CD4-positive, alpha-beta T cell treated with Interleukin-1 beta for 1 hour (primary cell): ENCODE data around the gene IL17D.
"Not testable (repeated sequence)": the region's sequence is repeated elsewhere in the genome, so short reads cannot be mapped to it uniquely, and the experiment has no call there.

Experiments
- DNase-seq, 2 donors: peaks; one replicate each; pipeline ENCODE4 v3.0.0-alpha.2; 2020 to 2022

Gene IL17D

GRCh38 chr13:20720499-20720898 lies 17.0 kb downstream of the IL17D start:
- DNase-seq = no peak

GRCh38 chr13:20721058-20721453 lies 17.6 kb downstream of the IL17D start:
- DNase-seq = no peak

- DNase-seq = no peak
Measured at GRCh38 chr13:20721454-20722357, 18.2 kb downstream of the IL17D start.

- no peak for DNase-seq
Measured at GRCh38 chr13:20727856-20728255, 24.4 kb downstream of the IL17D start.

DNA sequence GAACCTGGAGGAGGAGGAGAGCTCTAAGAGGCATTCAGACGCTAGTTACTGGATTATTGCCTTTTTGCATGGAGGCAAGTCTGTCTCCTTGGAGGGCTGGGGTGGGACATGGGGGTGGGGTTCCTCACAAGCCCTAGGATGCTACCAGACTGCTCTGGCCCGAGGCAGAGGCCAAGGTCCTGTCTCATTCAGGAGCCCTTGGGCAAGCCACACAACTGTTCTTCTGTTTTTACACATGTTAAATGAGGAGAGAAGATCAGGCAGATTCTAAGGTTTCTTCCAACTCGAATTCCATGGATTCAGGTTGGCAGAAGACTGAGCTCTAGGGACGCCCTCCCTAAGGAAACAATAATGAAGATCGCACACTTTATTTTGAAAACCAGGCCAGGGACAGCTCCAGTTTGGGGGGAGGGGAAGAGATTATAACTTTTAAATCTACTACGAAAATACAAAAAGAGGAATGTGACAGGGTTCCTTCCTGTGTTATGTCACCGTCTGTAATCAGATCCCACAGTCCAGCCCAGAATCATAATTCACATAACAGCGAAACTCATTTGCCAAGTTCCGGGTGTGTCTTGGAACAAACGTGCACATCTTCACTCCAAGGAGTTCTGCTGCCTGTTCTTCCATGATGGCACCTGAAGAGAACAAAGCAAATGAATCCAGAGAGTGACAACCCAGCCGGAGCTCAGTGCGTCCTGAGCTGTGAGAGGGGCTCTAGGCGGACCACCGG lies 25.2 kb downstream of the IL17D start:
- DNase-seq = no peak

- DNase-seq = no peak
Measured at GRCh38 chr13:20729633-20730585, 26.4 kb downstream of the IL17D start.

- no peak for DNase-seq
Measured at GRCh38 chr13:20738616-20739015, 35.1 kb downstream of the IL17D start.

DNA sequence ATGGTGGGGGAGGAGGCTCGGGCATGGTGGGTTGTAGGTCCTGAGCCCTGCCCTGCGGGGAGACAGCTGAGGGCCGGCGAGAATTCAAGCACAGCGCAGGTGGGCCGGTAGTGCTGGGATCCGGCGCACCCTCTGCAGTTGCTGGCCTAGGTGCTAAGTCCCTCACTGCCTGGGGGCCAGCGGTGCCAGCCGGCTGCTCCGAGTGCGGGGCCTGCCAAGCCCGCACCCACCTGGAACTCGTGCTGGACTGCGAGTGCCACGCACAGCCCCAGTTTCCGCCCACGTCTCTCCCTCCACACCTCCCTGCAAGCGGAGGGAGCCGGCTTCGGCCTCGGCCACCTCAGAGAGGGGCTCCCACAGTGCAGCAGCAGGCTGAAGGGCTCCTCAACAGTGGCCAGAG lies 36.5 kb downstream of the IL17D start:
- no peak for DNase-seq

DNA sequence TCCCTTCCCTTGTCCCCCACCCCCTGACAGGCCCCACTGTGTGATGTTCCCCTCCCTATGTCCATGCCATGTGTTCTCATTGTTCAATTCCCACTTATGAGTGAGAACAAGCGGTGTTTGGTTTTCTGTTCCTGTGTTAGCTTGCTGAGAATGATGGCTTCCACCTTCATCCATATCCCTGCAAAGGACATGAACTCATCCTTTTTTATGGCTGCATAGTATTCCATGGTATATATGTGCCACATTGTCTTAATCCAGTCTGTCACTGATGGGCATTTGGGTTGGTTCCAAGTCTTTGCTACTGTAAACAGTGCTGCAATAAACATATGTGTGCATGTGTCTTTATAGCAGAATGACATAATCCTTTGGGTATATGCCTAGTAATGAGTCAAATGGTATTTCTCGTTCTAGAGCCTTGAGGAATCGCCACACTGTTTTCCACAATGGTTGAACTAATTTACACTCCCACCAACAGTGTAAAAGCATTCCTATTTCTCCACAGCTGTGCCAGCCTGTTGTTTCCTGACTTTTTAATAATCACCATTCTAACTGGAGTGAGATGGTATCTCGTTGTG lies 40.4 kb downstream of the IL17D start:
- not testable (repeated sequence) for DNase-seq

GRCh38 chr13:20749377-20749776 lies 45.9 kb downstream of the IL17D start:
- DNase-seq = no peak

DNA sequence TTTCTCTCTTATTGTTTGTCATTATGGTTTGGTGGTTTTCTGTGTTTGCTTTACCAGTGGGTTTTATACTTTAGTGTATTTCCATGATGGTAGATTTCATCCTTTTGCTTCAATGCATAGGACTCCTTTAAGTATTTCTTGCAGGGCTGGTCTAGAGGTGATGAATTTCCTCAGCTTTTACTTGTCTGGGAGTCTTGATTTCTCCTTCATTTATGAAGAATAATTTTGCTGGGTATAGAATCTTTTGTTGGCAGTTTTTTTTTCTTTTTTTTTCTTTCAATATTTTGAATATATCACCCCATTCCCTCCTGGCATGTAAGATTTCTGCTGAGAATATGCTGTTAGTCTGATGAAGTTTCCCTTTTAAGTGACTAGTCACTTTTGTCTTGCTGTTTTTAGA lies 50.5 kb downstream of the IL17D start:
- DNase-seq = no peak

- no peak for DNase-seq
Measured at GRCh38 chr13:20760872-20761271, 57.4 kb downstream of the IL17D start.

DNA sequence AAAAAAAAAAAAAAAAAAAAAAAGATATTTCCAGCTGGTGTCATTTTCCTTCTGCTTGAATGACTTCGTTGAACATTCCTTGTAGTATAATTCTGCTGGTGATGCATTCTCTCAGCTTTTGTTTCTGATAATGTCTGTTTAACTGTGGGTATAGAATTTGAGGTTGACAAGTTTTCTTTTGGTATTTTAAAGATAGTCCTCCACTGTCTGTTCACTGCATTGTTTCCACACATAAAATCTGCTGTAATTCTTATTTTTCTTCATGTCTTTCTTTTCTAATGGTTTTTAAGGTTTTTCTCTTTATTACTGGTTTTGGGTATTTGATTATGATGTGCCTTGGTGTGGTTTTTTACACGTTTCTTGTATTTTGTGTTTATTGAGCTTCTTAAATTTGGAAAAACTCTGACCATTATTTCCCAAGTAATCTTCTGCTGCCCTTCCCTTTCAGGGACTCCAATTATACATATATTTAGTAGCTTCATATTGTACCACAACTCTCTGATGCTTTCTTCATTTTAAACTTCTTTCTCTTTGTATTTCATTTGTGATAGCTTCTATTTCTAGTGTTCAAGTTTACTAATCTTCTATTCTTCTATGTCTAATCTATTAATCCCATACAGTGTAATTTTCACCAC lies 63.9 kb downstream of the IL17D start:
- DNase-seq = no peak

DNA sequence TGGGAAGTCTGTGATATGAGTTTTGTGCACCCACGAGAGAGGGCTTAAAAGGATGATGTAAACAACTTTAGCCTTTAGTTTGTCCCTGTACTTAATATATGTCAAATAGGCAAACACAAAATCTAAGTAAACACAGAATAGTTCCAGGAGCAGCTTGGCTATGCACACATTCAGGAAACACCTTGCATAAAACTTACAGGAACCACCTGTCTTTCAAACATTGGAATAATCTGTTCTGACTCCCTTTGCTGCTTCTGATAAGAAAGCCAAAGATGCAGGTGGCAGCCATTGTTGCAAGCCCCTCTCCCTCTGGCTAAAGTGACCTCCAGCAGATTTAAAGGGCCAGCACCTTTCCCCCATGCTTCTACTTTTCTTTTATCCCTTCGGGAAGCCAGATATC lies 65.6 kb downstream of the IL17D start:
- DNase-seq = no peak

GRCh38 chr13:20769834-20770233 lies 66.3 kb downstream of the IL17D start:
- no peak for DNase-seq
